DND-41 (cell line): ENCODE data around the gene FAM171A1.

Source experiments
- EZH2 ChIP-seq: IDR thresholded peaks from 3 replicates; pipeline ENCODE4 v1.6.1; 2012; ENCODE audit warnings: borderline replicate concordance, low read depth, mild to moderate bottlenecking, moderate library complexity, low read length, inconsistent platforms; ENCODE audit not compliant: severe bottlenecking
- TF ChIP-seq, protein P1 (sequence below): IDR thresholded peaks from 2 replicates; pipeline ENCODE4 v1.5.1; 2012; ENCODE audit warnings: borderline replicate concordance, low read length, moderate library complexity, mild to moderate bottlenecking; ENCODE audit not compliant: poor library complexity, severe bottlenecking; ENCODE audit errors: extremely low read depth

GRCh38 chr10:15391491-15391890, 20.4 kb upstream of the FAM171A1 start:
- TF ChIP-seq, protein P1, sequence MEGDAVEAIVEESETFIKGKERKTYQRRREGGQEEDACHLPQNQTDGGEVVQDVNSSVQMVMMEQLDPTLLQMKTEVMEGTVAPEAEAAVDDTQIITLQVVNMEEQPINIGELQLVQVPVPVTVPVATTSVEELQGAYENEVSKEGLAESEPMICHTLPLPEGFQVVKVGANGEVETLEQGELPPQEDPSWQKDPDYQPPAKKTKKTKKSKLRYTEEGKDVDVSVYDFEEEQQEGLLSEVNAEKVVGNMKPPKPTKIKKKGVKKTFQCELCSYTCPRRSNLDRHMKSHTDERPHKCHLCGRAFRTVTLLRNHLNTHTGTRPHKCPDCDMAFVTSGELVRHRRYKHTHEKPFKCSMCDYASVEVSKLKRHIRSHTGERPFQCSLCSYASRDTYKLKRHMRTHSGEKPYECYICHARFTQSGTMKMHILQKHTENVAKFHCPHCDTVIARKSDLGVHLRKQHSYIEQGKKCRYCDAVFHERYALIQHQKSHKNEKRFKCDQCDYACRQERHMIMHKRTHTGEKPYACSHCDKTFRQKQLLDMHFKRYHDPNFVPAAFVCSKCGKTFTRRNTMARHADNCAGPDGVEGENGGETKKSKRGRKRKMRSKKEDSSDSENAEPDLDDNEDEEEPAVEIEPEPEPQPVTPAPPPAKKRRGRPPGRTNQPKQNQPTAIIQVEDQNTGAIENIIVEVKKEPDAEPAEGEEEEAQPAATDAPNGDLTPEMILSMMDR: no peak
- TF ChIP-seq EZH2: no peak
